ENCODE results near the gene SSBP3.

SSBP3 gene

GRCh38 chr1:54416435-54416834 is 10.2 kb upstream of the SSBP3 start:
- no peak for TF ChIP-seq CTCF (IDR thresholded peaks at IDR 0.05; ENCODE audit: low read depth, low read length)
- no peak overlapping the region for H3K4me3 ChIP-seq (ENCODE audit: low read depth, low read length)

- no peak for TF ChIP-seq CTCF (IDR thresholded peaks at IDR 0.05; ENCODE audit: low read depth, low read length)
Measured at GRCh38 chr1:54415991-54416390, 9.8 kb upstream of the SSBP3 start.

GRCh38 chr1:54415533-54415932 is 9.3 kb upstream of the SSBP3 start:
- H3K4me3 ChIP-seq (ENCODE audit: low read depth, low read length) = no peak overlapping the region
- TF ChIP-seq CTCF (IDR thresholded peaks at IDR 0.05; ENCODE audit: low read depth, low read length) = no peak

More at GRCh38 chr1:54415991-54416390, 9.8 kb upstream of the SSBP3 start:
- H3K4me3 ChIP-seq (ENCODE audit: low read depth, low read length) = no peak overlapping the region

- no peak for TF ChIP-seq CTCF (IDR thresholded peaks at IDR 0.05; ENCODE audit: low read depth, low read length)
- H3K4me3 ChIP-seq (ENCODE audit: low read depth, low read length) = no peak overlapping the region
Measured at GRCh38 chr1:54413732-54414131, 7.5 kb upstream of the SSBP3 start.

GRCh38 chr1:54413295-54413694 is 7.1 kb upstream of the SSBP3 start:
- no peak for TF ChIP-seq CTCF (IDR thresholded peaks at IDR 0.05; ENCODE audit: low read depth, low read length)
- no peak overlapping the region for H3K4me3 ChIP-seq (ENCODE audit: low read depth, low read length)

- no peak overlapping the region for H3K4me3 ChIP-seq (ENCODE audit: low read depth, low read length)
- TF ChIP-seq CTCF (IDR thresholded peaks at IDR 0.05; ENCODE audit: low read depth, low read length) = no peak
Measured at GRCh38 chr1:54410359-54410758, 4.2 kb upstream of the SSBP3 start.

- no peak for TF ChIP-seq CTCF (IDR thresholded peaks at IDR 0.05; ENCODE audit: low read depth, low read length)
- no peak overlapping the region for H3K4me3 ChIP-seq (ENCODE audit: low read depth, low read length)
Measured at GRCh38 chr1:54409156-54410142, 3.3 kb upstream of the SSBP3 start.
